ENCODE results near the gene RNPEP.
"Not testable (repeated sequence)": the region's sequence is repeated elsewhere in the genome, so short reads cannot be mapped to it uniquely, and the experiment has no call there.

RNPEP gene

GRCh38 chr1:202047977-202048376 lies 65.5 kb downstream of the RNPEP start:
- H3K9me3 ChIP-seq (ENCODE audit: control insufficient read depth, insufficient read depth, low read length): no peaks in the 10 kb centered on the region
- no peak overlapping the region for H3K9ac ChIP-seq (ENCODE audit: low read depth, low read length)
- no peaks in the 10 kb centered on the region for H3K4me1 ChIP-seq (ENCODE audit: control insufficient read depth, insufficient read depth, low read length)
- H3K36me3 ChIP-seq (ENCODE audit: control insufficient read depth, insufficient read depth, low read length): no peaks in the 10 kb centered on the region
- no peaks in the 10 kb centered on the region for H3K27me3 ChIP-seq (ENCODE audit: control insufficient read depth, insufficient read depth, low read length)
- no peak overlapping the region for H3K4me3 ChIP-seq (ENCODE audit: low read depth, low read length)

GRCh38 chr1:202049129-202049528 lies 66.7 kb downstream of the RNPEP start:
- H3K9ac ChIP-seq (ENCODE audit: low read depth, low read length): no peak overlapping the region
- no peaks in the 10 kb centered on the region for H3K27me3 ChIP-seq (ENCODE audit: control insufficient read depth, insufficient read depth, low read length)
- no peaks in the 10 kb centered on the region for H3K9me3 ChIP-seq (ENCODE audit: control insufficient read depth, insufficient read depth, low read length)
- no peak overlapping the region for H3K4me3 ChIP-seq (ENCODE audit: low read depth, low read length)
- no peaks in the 10 kb centered on the region for H3K36me3 ChIP-seq (ENCODE audit: control insufficient read depth, insufficient read depth, low read length)
- no peaks in the 10 kb centered on the region for H3K4me1 ChIP-seq (ENCODE audit: control insufficient read depth, insufficient read depth, low read length)

DNA sequence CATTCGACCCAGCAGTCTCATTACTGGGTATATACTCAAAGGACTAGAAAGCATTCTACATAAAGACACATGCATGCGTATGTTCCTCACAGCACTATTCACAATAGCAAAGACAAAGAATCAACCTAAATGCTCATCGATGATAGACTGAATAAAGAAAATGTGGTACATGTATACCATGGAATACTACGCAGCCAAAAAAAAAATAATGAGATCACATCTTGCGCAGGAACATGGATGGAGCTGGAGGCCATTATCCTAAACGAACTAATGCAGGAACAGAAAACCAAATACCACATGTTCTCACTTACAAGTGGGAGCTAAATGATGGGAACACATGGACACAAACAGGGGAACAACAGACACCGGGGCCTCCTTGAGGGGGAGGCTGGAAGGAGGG lies 71.6 kb downstream of the RNPEP start:
- no peak overlapping the region for H3K9ac ChIP-seq (ENCODE audit: low read depth, low read length)
- H3K9me3 ChIP-seq (ENCODE audit: control insufficient read depth, insufficient read depth, low read length): no peaks in the 10 kb centered on the region
- H3K4me3 ChIP-seq (ENCODE audit: low read depth, low read length): no peak overlapping the region
- no peaks in the 10 kb centered on the region for H3K27me3 ChIP-seq (ENCODE audit: control insufficient read depth, insufficient read depth, low read length)
- H3K4me1 ChIP-seq (ENCODE audit: control insufficient read depth, insufficient read depth, low read length): no peaks in the 10 kb centered on the region
- no peaks in the 10 kb centered on the region for H3K36me3 ChIP-seq (ENCODE audit: control insufficient read depth, insufficient read depth, low read length)

DNA sequence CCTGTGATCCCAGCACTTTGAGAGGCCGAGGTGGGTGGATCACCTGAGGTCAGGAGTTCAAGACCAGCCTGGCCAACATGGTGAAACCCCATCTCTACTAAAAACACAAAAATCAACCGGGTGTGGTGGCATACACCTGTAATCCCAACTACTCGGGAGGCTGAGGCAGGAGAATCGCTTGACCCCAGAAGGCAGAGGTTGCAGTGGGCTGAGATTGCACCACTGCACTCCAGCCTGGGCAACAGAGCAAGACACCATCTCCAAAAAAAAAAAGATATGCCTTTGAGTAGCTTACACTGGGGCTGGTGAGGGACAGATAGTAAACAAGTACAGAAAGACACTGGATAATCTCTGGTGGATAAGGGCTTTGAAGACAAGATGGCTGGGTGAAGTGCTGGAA lies 72.2 kb downstream of the RNPEP start:
- H3K36me3 ChIP-seq (ENCODE audit: control insufficient read depth, insufficient read depth, low read length); H3K9ac ChIP-seq (ENCODE audit: low read depth, low read length); H3K4me1 ChIP-seq (ENCODE audit: control insufficient read depth, insufficient read depth, low read length); H3K27me3 ChIP-seq (ENCODE audit: control insufficient read depth, insufficient read depth, low read length); H3K9me3 ChIP-seq (ENCODE audit: control insufficient read depth, insufficient read depth, low read length); H3K4me3 ChIP-seq (ENCODE audit: low read depth, low read length): not testable (repeated sequence)

Data from iPS-15b (cell line).